Mesendoderm (in vitro differentiated cells): ENCODE results near the gene KTN1.

Source experiments
- DNase-seq: peaks from one replicate; pipeline ENCODE4 v3.0.0; 2013
- H2AK5ac ChIP-seq: 2 replicates; pipeline ENCODE4 v1.6.1; 2013; ENCODE audit warnings: low read length, inconsistent platforms
- H2BK120ac ChIP-seq: 2 replicates; pipeline ENCODE4 v1.6.1; 2013; ENCODE audit warnings: low read depth, mild to moderate bottlenecking, low read length, moderate library complexity, mixed read lengths
- H2BK15ac ChIP-seq: replicated peaks from 2 replicates; pipeline ENCODE4 v1.6.1; 2013; ENCODE audit warnings: low read depth, mild to moderate bottlenecking, moderate library complexity
- H2BK5ac ChIP-seq: 2 replicates; pipeline ENCODE4 v1.6.1; 2013; ENCODE audit warnings: low read length, inconsistent platforms
- H3K18ac ChIP-seq: 2 replicates; pipeline ENCODE4 v1.6.1; 2013; ENCODE audit warnings: mild to moderate bottlenecking, low read length, mixed read lengths
- H3K23ac ChIP-seq: one replicate; pipeline ENCODE4 v1.6.1; 2013; ENCODE audit warnings: low read length
- H3K27ac ChIP-seq: 2 replicates; pipeline ENCODE4 v1.5.1; 2013; ENCODE audit warnings: low read depth, mild to moderate bottlenecking, inconsistent platforms, low read length, moderate library complexity
- H3K27me3 ChIP-seq: 2 replicates; pipeline ENCODE4 v1.6.1; 2013; ENCODE audit warnings: low read length, control low read depth, mild to moderate bottlenecking, inconsistent platforms; ENCODE audit not compliant: insufficient read depth, poor library complexity
- H3K36me3 ChIP-seq: 2 replicates; pipeline ENCODE4 v1.6.1; 2013; ENCODE audit warnings: low read length, inconsistent platforms; ENCODE audit not compliant: control insufficient read depth, insufficient read depth
- H3K4ac ChIP-seq: one replicate; pipeline ENCODE4 v1.6.1; 2013; ENCODE audit warnings: low read depth, mild to moderate bottlenecking, low read length, moderate library complexity
- H3K4me1 ChIP-seq: 2 replicates; pipeline ENCODE4 v1.6.1; 2013; ENCODE audit warnings: low read depth, low read length, inconsistent platforms; ENCODE audit not compliant: control insufficient read depth
- H3K4me2 ChIP-seq: 2 replicates; pipeline ENCODE4 v1.6.1; 2013; ENCODE audit warnings: low read length
- H3K4me3 ChIP-seq: 2 replicates; pipeline ENCODE4 v1.5.1; 2013; ENCODE audit warnings: mild to moderate bottlenecking, low read length
- H3K56ac ChIP-seq: one replicate; pipeline ENCODE4 v1.6.1; 2013; ENCODE audit warnings: low read length
- H3K79me1 ChIP-seq: 2 replicates; pipeline ENCODE4 v1.6.1; 2013; ENCODE audit warnings: low read length, inconsistent platforms
- H3K79me2 ChIP-seq: 2 replicates; pipeline ENCODE4 v1.6.1; 2013; ENCODE audit warnings: mild to moderate bottlenecking, low read length; ENCODE audit not compliant: control insufficient read depth, insufficient read depth
- H3K9ac ChIP-seq: 2 replicates; pipeline ENCODE4 v1.6.1; 2013; ENCODE audit warnings: low read length, inconsistent platforms
- H4K5ac ChIP-seq: one replicate; pipeline ENCODE4 v1.6.1; 2013; ENCODE audit warnings: low read length
- H4K8ac ChIP-seq: one replicate; pipeline ENCODE4 v1.6.1; 2013; ENCODE audit warnings: low read depth, mild to moderate bottlenecking, control low read depth, low read length, moderate library complexity
- WGBS: extraction: QIAGEN DNeasy Blood & Tissue Kit; methylation state at CpG from one replicate; pipeline ENCODE4 v1.1.7; 2013; ENCODE audit warnings: low lambda C conversion rate, missing lambda C conversion rate; ENCODE audit not compliant: insufficient coverage; ENCODE audit errors: extremely low coverage; 5-methylcytosine and 5-hydroxymethylcytosine counted together

Gene KTN1

DNA sequence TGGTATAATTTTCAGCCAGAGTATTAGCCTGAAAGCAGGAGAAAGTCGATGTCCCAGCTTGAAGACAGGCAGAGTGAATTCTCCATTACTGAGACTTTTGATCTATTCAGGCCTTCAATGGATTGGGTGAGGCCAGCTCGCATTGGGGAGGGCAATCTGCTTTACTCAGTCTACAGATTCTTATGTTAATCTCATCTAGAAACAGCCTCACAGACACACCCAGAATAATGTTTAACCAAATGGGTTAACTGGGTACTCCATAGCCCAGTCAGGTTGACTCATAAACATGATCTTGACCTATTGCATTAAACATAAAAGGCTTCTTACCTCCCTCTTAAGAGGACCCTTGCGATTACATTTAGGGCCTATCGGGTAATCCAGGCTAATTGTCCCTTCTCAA, 118.0 kb downstream of the KTN1 start:
- WGBS: no CpG with 5 or more reads among the region's 4 CpGs
- no peak overlapping the region for H3K27ac ChIP-seq

GRCh38 chr14:55699131-55700057, 119.4 kb downstream of the KTN1 start:
- no peak overlapping the region for H2AK5ac ChIP-seq
- no CpG with 5 or more reads among the region's 7 CpGs for WGBS
- H3K27me3 ChIP-seq: no peaks in the 10 kb centered on the region
- H3K23ac ChIP-seq: no peak overlapping the region
- no peak overlapping the region for H2BK15ac ChIP-seq
- no peak overlapping the region for H3K4me3 ChIP-seq
- H3K56ac ChIP-seq: no peak overlapping the region
- no peak overlapping the region for H3K18ac ChIP-seq
- H3K4me2 ChIP-seq: no peak overlapping the region
- H3K9ac ChIP-seq: no peak overlapping the region
- no peaks in the 10 kb centered on the region for H3K79me2 ChIP-seq
- no peak overlapping the region for H4K8ac ChIP-seq
- no peaks in the 10 kb centered on the region for H3K79me1 ChIP-seq
- H4K5ac ChIP-seq: no peak overlapping the region
- no peak overlapping the region for H3K27ac ChIP-seq
- no peak overlapping the region for H2BK5ac ChIP-seq
- peak; percentile 78 for DNase-seq
- H3K4ac ChIP-seq: no peak overlapping the region
- no peak overlapping the region for H2BK120ac ChIP-seq
- H3K36me3 ChIP-seq: no peaks in the 10 kb centered on the region
- peaks cover 5% of the 10 kb centered on the region for H3K4me1 ChIP-seq

More for the DNA sequence above, 118.0 kb downstream of the KTN1 start:
- no peak overlapping the region for H3K56ac ChIP-seq
- no peak overlapping the region for H3K4me3 ChIP-seq
- H2AK5ac ChIP-seq: no peak overlapping the region
- no peak overlapping the region for H2BK5ac ChIP-seq
- H3K36me3 ChIP-seq: no peaks in the 10 kb centered on the region
- H4K5ac ChIP-seq: no peak overlapping the region
- peaks cover 5% of the 10 kb centered on the region for H3K4me1 ChIP-seq
- no peak overlapping the region for H2BK120ac ChIP-seq
- H3K27me3 ChIP-seq: no peaks in the 10 kb centered on the region
- H4K8ac ChIP-seq: no peak overlapping the region
- no peaks in the 10 kb centered on the region for H3K79me1 ChIP-seq
- no peaks in the 10 kb centered on the region for H3K79me2 ChIP-seq
- no peak overlapping the region for H3K4me2 ChIP-seq
- no peak overlapping the region for H3K4ac ChIP-seq
- no peak overlapping the region for H3K9ac ChIP-seq
- no peak overlapping the region for H3K18ac ChIP-seq
- DNase-seq: no peak
- H3K23ac ChIP-seq: no peak overlapping the region
- no peak overlapping the region for H2BK15ac ChIP-seq

GRCh38 chr14:55701638-55702037, 121.6 kb downstream of the KTN1 start:
- WGBS: no CpG with 5 or more reads among the region's 1 CpG
- Histone ChIP-seq H4K8ac (no peak overlapping the region), H3K56ac (no peak overlapping the region), H2BK120ac (no peak overlapping the region), H3K79me2 (no peaks in the 10 kb centered on the region), H2BK15ac (no peak overlapping the region), H2BK5ac (no peak overlapping the region), H4K5ac (no peak overlapping the region), H3K9ac (no peak overlapping the region), H3K4ac (no peak overlapping the region), H3K18ac (no peak overlapping the region), H3K27me3 (no peaks in the 10 kb centered on the region), H3K36me3 (no peaks in the 10 kb centered on the region), H2AK5ac (no peak overlapping the region), H3K4me3 (no peak overlapping the region), H3K27ac (no peak overlapping the region), H3K4me1 (peaks cover 5% of the 10 kb centered on the region), H3K23ac (no peak overlapping the region), H3K79me1 (no peaks in the 10 kb centered on the region), H3K4me2 (no peak overlapping the region)
- no peak for DNase-seq

- H4K5ac ChIP-seq: no peak overlapping the region
- no peaks in the 10 kb centered on the region for H3K36me3 ChIP-seq
- no peak overlapping the region for H3K23ac ChIP-seq
- no peak overlapping the region for H2AK5ac ChIP-seq
- no peak overlapping the region for H2BK5ac ChIP-seq
- WGBS: no CpG with 5 or more reads among the region's 6 CpGs
- H3K79me1 ChIP-seq: no peaks in the 10 kb centered on the region
- H4K8ac ChIP-seq: no peak overlapping the region
- no peak for DNase-seq
- H3K4ac ChIP-seq: no peak overlapping the region
- H3K4me3 ChIP-seq: no peak overlapping the region
- H3K18ac ChIP-seq: no peak overlapping the region
- no peak overlapping the region for H3K4me2 ChIP-seq
- no peak overlapping the region for H2BK120ac ChIP-seq
- H3K79me2 ChIP-seq: no peaks in the 10 kb centered on the region
- no peaks in the 10 kb centered on the region for H3K27me3 ChIP-seq
- no peak overlapping the region for H3K9ac ChIP-seq
- H2BK15ac ChIP-seq: no peak overlapping the region
- no peak overlapping the region for H3K56ac ChIP-seq
- peaks cover 3% of the 10 kb centered on the region for H3K4me1 ChIP-seq
- no peak overlapping the region for H3K27ac ChIP-seq
Measured at GRCh38 chr14:55702511-55702910, 122.5 kb downstream of the KTN1 start.

- no CpG with 5 or more reads among the region's 1 CpG for whole genome bisulfite sequencing
Measured at GRCh38 chr14:55704654-55705053, 124.6 kb downstream of the KTN1 start.

More at GRCh38 chr14:55704654-55705053, 124.6 kb downstream of the KTN1 start:
- no peak overlapping the region for H3K56ac ChIP-seq
- no peak overlapping the region for H4K5ac ChIP-seq
- no peak overlapping the region for H3K4ac ChIP-seq
- no peaks in the 10 kb centered on the region for H3K36me3 ChIP-seq
- no peak overlapping the region for H2BK5ac ChIP-seq
- H3K27me3 ChIP-seq: no peaks in the 10 kb centered on the region
- H3K23ac ChIP-seq: no peak overlapping the region
- no peak overlapping the region for H3K27ac ChIP-seq
- H3K4me2 ChIP-seq: no peak overlapping the region
- no peaks in the 10 kb centered on the region for H3K79me2 ChIP-seq
- H2AK5ac ChIP-seq: no peak overlapping the region
- H3K79me1 ChIP-seq: no peaks in the 10 kb centered on the region
- H2BK15ac ChIP-seq: no peak overlapping the region
- H3K9ac ChIP-seq: no peak overlapping the region
- no peak overlapping the region for H3K18ac ChIP-seq
- DNase-seq: no peak
- no peaks in the 10 kb centered on the region for H3K4me1 ChIP-seq
- H4K8ac ChIP-seq: no peak overlapping the region
- H3K4me3 ChIP-seq: no peak overlapping the region
- H2BK120ac ChIP-seq: no peak overlapping the region
